HepG2 (cell line): Measurements from ENCODE around the gene CHST11.

ENCODE experiments used
- JUN ChIP-seq: sonication (generic); formaldehyde crosslinking; IDR thresholded peaks from 2 replicates; pipeline ENCODE4 v1.4.0; 2020; ENCODE audit warnings: mild to moderate bottlenecking, missing genetic modification reagents
- SP140L ChIP-seq: sonication (generic); formaldehyde crosslinking; IDR thresholded peaks from 2 replicates; pipeline ENCODE4 v1.4.0; 2020; ENCODE audit warnings: missing genetic modification reagents, borderline replicate concordance
- TBL1XR1 ChIP-seq: fragments of 150-350 bp; IDR thresholded peaks from 2 replicates; pipeline ENCODE4 v1.6.1; 2014; ENCODE audit warnings: borderline replicate concordance, low read length; ENCODE audit not compliant: partially characterized antibody
- YY1 ChIP-seq: IDR thresholded peaks from 2 replicates; pipeline ENCODE4 v1.6.1; 2011; ENCODE audit warnings: low read length, low read depth, moderate library complexity, mild to moderate bottlenecking; ENCODE audit not compliant: insufficient read depth, insufficient replicate concordance
- ZNF713 ChIP-seq: sonication (generic); formaldehyde crosslinking; IDR thresholded peaks from 2 replicates; pipeline ENCODE4 v1.4.0; 2020; ENCODE audit warnings: mild to moderate bottlenecking, missing genetic modification reagents
- TF ChIP-seq, protein P1 (sequence below): sonication (generic); formaldehyde crosslinking; IDR thresholded peaks from 2 replicates; pipeline ENCODE4 v1.5.0; 2020; ENCODE audit warnings: mild to moderate bottlenecking, missing genetic modification reagents, moderate library complexity

DNA sequence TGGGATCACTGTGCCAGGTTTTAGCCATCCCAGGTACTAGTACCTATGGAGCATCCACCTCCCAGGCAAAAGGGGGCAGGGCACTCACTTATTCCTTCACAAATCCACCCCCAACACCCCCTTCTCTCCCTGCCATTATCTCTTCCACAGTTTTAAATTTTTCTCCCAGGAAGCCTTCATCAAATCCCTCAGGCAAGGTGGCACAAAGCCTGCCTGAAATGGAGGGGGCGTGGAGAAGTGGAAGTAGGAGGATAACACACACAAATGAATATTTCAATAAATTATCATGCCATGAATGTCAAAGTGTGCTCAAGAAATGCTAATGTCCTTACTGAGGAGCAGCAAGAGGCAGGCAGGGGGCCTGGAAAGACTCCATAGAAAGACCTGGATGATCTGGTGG lies 4.7 kb upstream of the CHST11 start:
- TF ChIP-seq SP140L (CRISPR knock-in tag): no peak
- TF ChIP-seq TBL1XR1: no peak
- no peak for TF ChIP-seq JUN (CRISPR knock-in tag)
- TF ChIP-seq ZNF713 (CRISPR knock-in tag): no peak
- TF ChIP-seq YY1: no peak
- TF ChIP-seq, protein P1, sequence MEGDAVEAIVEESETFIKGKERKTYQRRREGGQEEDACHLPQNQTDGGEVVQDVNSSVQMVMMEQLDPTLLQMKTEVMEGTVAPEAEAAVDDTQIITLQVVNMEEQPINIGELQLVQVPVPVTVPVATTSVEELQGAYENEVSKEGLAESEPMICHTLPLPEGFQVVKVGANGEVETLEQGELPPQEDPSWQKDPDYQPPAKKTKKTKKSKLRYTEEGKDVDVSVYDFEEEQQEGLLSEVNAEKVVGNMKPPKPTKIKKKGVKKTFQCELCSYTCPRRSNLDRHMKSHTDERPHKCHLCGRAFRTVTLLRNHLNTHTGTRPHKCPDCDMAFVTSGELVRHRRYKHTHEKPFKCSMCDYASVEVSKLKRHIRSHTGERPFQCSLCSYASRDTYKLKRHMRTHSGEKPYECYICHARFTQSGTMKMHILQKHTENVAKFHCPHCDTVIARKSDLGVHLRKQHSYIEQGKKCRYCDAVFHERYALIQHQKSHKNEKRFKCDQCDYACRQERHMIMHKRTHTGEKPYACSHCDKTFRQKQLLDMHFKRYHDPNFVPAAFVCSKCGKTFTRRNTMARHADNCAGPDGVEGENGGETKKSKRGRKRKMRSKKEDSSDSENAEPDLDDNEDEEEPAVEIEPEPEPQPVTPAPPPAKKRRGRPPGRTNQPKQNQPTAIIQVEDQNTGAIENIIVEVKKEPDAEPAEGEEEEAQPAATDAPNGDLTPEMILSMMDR (CRISPR knock-in tag): no peak
